ENCODE data around the gene QPRT. TPM values are rescaled to one million over a fixed set of nuclear protein-coding genes. Genes with fewer than 3 reads are reported as not detected.

Gene QPRT
- total and polyA plus RNA-seq, 2 of the 8 experiments (the other 6 are each of a cell fraction or from before 2014, with no cell fraction given): 89.0 to 102 TPM

DNA sequence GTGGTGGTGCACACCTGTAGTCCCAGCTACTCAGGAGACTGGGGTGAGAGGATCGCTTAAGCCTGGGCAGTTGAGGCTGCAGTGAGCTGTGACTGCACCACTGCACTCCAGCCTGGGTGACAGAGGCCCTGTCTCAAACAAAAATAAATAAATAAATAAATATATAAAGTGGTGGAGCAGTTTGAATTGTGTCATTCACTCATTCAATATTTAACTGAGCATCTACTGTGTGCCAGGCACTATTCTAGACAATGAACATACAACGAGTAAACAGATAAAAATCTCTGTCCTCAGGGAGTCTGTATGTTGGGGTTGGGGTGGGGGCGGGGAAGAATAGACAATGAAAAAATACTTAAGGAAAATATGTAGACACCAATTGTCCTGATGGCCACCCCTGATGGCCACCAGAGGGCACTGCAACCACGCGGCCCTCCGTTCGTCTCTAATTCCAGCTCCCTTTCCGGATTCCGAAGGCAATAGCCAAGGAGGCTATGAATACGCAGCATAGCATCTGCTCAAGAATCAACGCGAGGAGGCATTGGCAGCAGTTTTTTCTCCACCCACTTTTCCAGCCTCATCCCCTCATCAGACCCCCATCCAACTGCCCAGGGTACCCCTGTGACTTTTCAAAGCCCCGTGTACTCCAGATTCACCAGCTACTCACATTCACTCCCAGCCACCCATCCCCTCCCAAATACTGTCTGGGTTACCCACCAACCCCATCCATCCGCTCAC is 21.4 kb downstream of the QPRT start (continued):
- TF ChIP-seq RBBP5 (IDR thresholded peaks at IDR 0.05; ENCODE audit: borderline replicate concordance, low read depth, low read length): no peak
- no peak for TF ChIP-seq TCF12 (IDR thresholded peaks at IDR 0.05; ENCODE audit: low read depth, low read length)
- no peak for TF ChIP-seq HDAC6 (IDR thresholded peaks at IDR 0.05; ENCODE audit: low read depth, low read length)
- TF ChIP-seq RAD21 (IDR thresholded peaks at IDR 0.05 in 1 of 2, conservative IDR thresholded peaks at IDR 0.05 in 1 of 2; ENCODE audit: low read depth in 2 of 2, low read length in 2 of 2): peak; percentile 92
